Activated CD4-positive, alpha-beta T cell treated with anti-CD3 and anti-CD28 coated beads for 36 hours (primary cell): ENCODE measurements around the gene TBCD. TPM values are rescaled to one million over a fixed set of nuclear protein-coding genes. Genes with fewer than 3 reads are reported as not detected.
"Not testable (repeated sequence)": the region's sequence is repeated elsewhere in the genome, so short reads cannot be mapped to it uniquely, and the experiment has no call there.

Experiments
- ATAC-seq: fragments of 200-7000 bp; cut with Tn5 transposase; one replicate; pipeline ENCODE4 v1.10.0; 2021; ENCODE audit warnings: mild to moderate bottlenecking, moderate library complexity
- CTCF ChIA-PET: fragments of 350-600 bp; sonication (Branson Sonifier 250); formaldehyde crosslinking; loops from one replicate; lab custom pipeline; 2021; ENCODE audit warnings: antibody characterized with exemption; lab: Charles Lee
- POLR2A ChIA-PET: fragments of 350-600 bp; sonication (Branson Sonifier 250); formaldehyde crosslinking; loops from one replicate; lab custom pipeline; 2021; ENCODE audit warnings: antibody characterized with exemption, inconsistent platforms; lab: Charles Lee
- DNase-seq: peaks from one replicate; pipeline ENCODE4 v3.0.0-alpha.2; 2020
- H3K27ac Mint-ChIP-seq: one replicate; pipeline ENCODE4 v1.8.0; 2021; ENCODE audit warnings: mixed read lengths
- H3K27me3 Mint-ChIP-seq: one replicate; pipeline ENCODE4 v1.8.0; 2021; ENCODE audit warnings: mixed read lengths
- H3K36me3 Mint-ChIP-seq: one replicate; pipeline ENCODE4 v1.8.0; 2021; ENCODE audit warnings: low read depth, mixed read lengths
- H3K4me1 Mint-ChIP-seq: one replicate; pipeline ENCODE4 v1.8.0; 2021; ENCODE audit warnings: mixed read lengths
- H3K4me3 Mint-ChIP-seq: one replicate; pipeline ENCODE4 v1.8.0; 2021; ENCODE audit warnings: mild to moderate bottlenecking, moderate library complexity, mixed read lengths
- H3K9me3 Mint-ChIP-seq: one replicate; pipeline ENCODE4 v1.8.0; 2021; ENCODE audit warnings: low read depth, mixed read lengths
- intact Hi-C, 2 experiments: fragments of 100-400 bp; cut with DNase I in 1 of 2; cut with micrococcal nuclease in 1 of 2; formaldehyde crosslinking; loops; one replicate each; pipeline versions ENCODE4 v1.14.2 to v1.15.1; 2022 to 2024; cut with DNase I, micrococcal nuclease
- total RNA-seq, 2 experiments: library from RNA; stranded (reverse); gene quantifications; one replicate each; pipeline ENCODE4 v1.2.3, GENCODE V29; 2021

Gene TBCD
- total RNA-seq, 2 experiments from 2014 or later, result 83.3 to 97.2 TPM

DNA sequence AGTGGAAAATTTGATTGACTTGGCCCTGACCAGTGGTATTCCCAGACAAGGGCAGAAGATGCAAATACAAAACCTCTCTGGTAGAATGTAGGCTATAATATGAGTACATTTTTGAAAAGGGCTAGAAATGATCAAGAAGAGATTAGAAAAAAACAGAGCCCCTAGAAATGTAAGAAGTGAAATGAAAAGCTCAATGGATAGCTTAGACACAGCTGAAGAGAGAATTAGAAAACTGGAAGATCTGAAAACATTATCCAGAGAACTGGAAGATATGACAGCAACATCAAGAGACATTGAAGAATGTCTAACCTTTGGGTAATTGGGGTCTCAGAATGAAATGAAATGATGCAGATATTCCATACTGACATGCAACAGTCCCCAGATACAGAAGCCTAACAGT lies 193.1 kb downstream of the TBCD start:
- DNase-seq (no peak), ATAC-seq (no peak)
- peaks cover 34% of the 10 kb centered on the region for H3K9me3 Mint-ChIP-seq
- H3K27me3 Mint-ChIP-seq, result no peaks in the 10 kb centered on the region
- intact Hi-C loops, result no loop called here
- H3K36me3 Mint-ChIP-seq, result peaks cover 78% of the 10 kb centered on the region
- H3K4me3 Mint-ChIP-seq, result no peak overlapping the region
- no peaks in the 10 kb centered on the region for H3K4me1 Mint-ChIP-seq
- H3K27ac Mint-ChIP-seq, result no peak overlapping the region
- POLR2A ChIA-PET, result no interaction called here
- CTCF ChIA-PET, result interaction anchor here (1.1 kb wide), 1 partner anchor 10 kb away, joined by 3 read pairs; no protein-coding TSS in a partner anchor

GRCh38 chr17:82946081-82946480 lies 194.2 kb downstream of the TBCD start:
- peaks cover 82% of the 10 kb centered on the region for H3K36me3 Mint-ChIP-seq
- H3K4me1 Mint-ChIP-seq, result no peaks in the 10 kb centered on the region
- no peak overlapping the region for H3K4me3 Mint-ChIP-seq
- H3K27ac Mint-ChIP-seq, result no peak overlapping the region
- ChIA-PET POLR2A (no interaction called here), CTCF (interaction anchor here (1.1 kb wide), 1 partner anchor 11 kb away, joined by 3 read pairs; no protein-coding TSS in a partner anchor)
- DNase-seq, result no peak
- peaks cover 34% of the 10 kb centered on the region for H3K9me3 Mint-ChIP-seq
- H3K27me3 Mint-ChIP-seq, result no peaks in the 10 kb centered on the region
- intact Hi-C loops, result no loop called here
- ATAC-seq, result no peak

- H3K4me1 Mint-ChIP-seq, result no peaks in the 10 kb centered on the region
- H3K4me3 Mint-ChIP-seq, result no peak overlapping the region
- H3K9me3 Mint-ChIP-seq, result peaks cover 34% of the 10 kb centered on the region
- peaks cover 74% of the 10 kb centered on the region for H3K36me3 Mint-ChIP-seq
- no peak for ATAC-seq
- no peaks in the 10 kb centered on the region for H3K27me3 Mint-ChIP-seq
- intact Hi-C loops, result no loop called here
- DNase-seq, result no peak
- ChIA-PET CTCF (no interaction called here), POLR2A (no interaction called here)
- no peak overlapping the region for H3K27ac Mint-ChIP-seq
Measured at GRCh38 chr17:82947051-82947991, 195.5 kb downstream of the TBCD start.

DNA sequence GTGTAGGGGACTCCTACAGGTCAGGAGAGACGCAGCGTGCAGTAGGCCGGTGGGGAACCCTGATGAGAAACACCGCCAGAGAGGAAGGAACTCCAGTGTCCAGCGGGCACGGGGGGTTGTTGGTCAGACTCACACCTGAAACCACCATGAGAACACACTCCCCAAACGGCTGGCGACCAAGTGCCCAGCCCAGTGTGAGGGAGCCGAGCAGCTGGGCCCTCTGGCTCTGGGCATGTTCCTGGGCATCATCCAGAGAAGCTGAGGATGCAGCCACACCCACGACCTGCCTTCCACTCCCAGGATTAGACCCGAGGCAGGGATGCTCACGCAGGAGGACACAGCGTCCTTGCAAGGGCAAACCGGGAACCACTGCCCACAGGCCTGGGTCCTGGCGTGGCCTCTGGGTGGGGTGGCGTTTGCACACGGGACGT lies 196.2 kb downstream of the TBCD start:
- Mint-ChIP-seq H3K36me3 (peaks cover 74% of the 10 kb centered on the region), H3K27me3 (no peaks in the 10 kb centered on the region), H3K9me3 (peaks cover 38% of the 10 kb centered on the region), H3K4me3 (no peak overlapping the region), H3K4me1 (no peaks in the 10 kb centered on the region), H3K27ac (no peak overlapping the region)
- no peak for ATAC-seq
- ChIA-PET CTCF (no interaction called here), POLR2A (no interaction called here)
- intact Hi-C loops, result no loop called here
- DNase-seq, result no peak

DNA sequence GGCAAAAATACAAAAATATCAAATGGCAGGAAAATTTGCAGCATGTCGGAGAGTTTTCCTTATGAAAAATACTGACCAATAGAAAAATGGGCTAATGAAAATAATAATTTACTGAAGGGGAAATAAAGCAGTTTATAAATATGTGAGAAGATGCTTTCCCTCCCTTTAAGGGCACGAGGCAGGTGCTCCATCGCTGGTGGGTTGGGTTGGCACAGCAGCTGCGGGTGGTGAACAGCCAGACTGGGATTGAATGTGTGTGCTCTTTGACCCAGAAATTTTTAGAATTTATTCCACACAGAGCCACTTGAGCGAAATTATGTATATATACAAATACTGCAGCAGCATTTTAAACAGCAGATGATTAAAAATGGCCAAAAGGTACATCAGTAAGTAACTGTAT lies 197.1 kb downstream of the TBCD start:
- CTCF ChIA-PET, result interaction anchor here (0.6 kb wide), 1 partner anchor 135 kb away, joined by 3 read pairs; no protein-coding TSS in a partner anchor
- no peaks in the 10 kb centered on the region for H3K27me3 Mint-ChIP-seq
- DNase-seq (no peak), ATAC-seq (no peak)
- H3K4me3 Mint-ChIP-seq, result no peak overlapping the region
- peaks cover 73% of the 10 kb centered on the region for H3K36me3 Mint-ChIP-seq
- H3K27ac Mint-ChIP-seq, result no peak overlapping the region
- no peaks in the 10 kb centered on the region for H3K4me1 Mint-ChIP-seq
- POLR2A ChIA-PET, result no interaction called here
- peaks cover 38% of the 10 kb centered on the region for H3K9me3 Mint-ChIP-seq
- intact Hi-C loops, result no loop called here

DNA sequence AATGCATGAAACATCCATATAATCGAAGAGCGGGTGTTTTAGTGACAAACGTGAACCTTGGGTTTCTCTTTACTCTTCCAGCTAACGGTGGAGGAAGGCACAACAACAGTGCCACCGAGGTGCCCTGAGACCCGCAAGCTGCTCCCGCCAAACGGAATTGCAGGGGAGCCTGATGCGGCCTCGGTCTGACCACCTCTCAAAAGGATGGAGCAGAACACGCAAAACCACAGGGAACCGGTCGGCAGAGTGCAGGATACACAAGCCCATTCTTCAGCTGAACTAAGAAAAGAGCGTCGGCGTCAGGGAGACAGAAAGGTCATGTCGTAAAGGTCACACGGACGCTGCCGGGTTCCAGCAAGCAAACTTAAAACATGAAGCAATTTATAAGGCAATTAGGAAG lies 197.5 kb downstream of the TBCD start:
- Mint-ChIP-seq H3K9me3 (peaks cover 38% of the 10 kb centered on the region), H3K27me3 (no peaks in the 10 kb centered on the region), H3K4me1 (no peaks in the 10 kb centered on the region), H3K36me3 (peaks cover 73% of the 10 kb centered on the region), H3K4me3 (no peak overlapping the region), H3K27ac (no peak overlapping the region)
- ATAC-seq, result no peak
- intact Hi-C loops, result no loop called here
- CTCF ChIA-PET, result interaction anchor here (0.6 to 0.7 kb wide), 2 partner anchors 15 to 135 kb away, joined by 3 to 5 read pairs; no protein-coding TSS in a partner anchor
- POLR2A ChIA-PET, result no interaction called here
- DNase-seq, result no peak

DNA sequence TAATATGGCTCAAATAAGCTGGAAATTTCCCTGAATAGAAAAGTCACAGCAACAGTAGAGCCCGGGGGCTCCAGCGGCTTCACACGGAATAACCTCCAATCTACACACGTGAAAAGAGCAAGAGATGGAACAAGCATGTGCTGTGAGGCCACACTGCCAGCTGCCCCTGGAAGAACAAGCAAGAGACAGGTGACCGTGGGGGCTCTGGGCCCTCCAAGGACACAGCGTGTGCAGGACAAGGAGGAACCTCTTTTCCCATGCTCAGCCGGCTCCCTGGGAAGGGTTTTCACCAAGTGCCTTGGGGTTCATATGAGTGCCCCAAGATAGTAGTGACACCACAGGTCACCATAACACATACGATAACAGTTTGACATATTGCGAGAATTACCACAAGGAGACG lies 198.1 kb downstream of the TBCD start:
- ChIA-PET POLR2A (no interaction called here), CTCF (interaction anchor here (0.7 kb wide), 1 partner anchor 15 kb away, joined by 5 read pairs; no protein-coding TSS in a partner anchor)
- Mint-ChIP-seq H3K27me3 (no peaks in the 10 kb centered on the region), H3K4me3 (no peak overlapping the region), H3K27ac (no peak overlapping the region), H3K4me1 (no peaks in the 10 kb centered on the region), H3K36me3 (peaks cover 73% of the 10 kb centered on the region), H3K9me3 (peaks cover 37% of the 10 kb centered on the region)
- intact Hi-C loops, result no loop called here
- DNase-seq (no peak), ATAC-seq (no peak)

DNA sequence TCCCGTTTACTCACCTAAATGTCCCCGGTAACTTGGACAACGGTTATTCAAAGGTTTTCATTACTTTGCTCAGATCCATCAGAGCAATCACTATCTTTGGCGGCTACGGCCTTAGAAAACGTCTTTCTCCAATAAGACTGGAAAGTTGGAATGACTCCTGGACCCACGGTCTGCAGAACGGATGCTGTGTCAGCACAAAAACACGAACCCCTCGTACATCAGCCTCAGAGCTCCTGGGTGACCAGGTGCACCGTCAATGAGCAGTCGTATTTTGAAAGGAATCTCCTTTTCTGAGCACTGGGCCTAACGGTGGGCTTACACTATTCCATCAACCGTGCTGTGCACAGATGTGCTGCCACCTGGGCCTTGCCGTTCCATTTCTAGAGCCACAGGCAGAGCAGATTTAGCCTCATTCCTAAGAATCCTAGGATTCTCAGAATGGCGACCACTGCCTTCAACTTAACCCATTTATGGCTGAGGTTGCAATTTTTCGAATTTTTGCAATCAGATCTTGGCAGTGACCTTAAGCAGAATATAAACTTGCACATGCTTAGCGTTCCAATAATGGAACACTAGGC lies 198.7 kb downstream of the TBCD start:
- no peaks in the 10 kb centered on the region for H3K27me3 Mint-ChIP-seq
- ChIA-PET CTCF (no interaction called here), POLR2A (no interaction called here)
- intact Hi-C loops, result no loop called here
- DNase-seq (no peak), ATAC-seq (no peak)
- no peak overlapping the region for H3K4me3 Mint-ChIP-seq
- peaks cover 73% of the 10 kb centered on the region for H3K36me3 Mint-ChIP-seq
- H3K27ac Mint-ChIP-seq, result no peak overlapping the region
- H3K4me1 Mint-ChIP-seq, result no peaks in the 10 kb centered on the region
- H3K9me3 Mint-ChIP-seq, result peaks cover 32% of the 10 kb centered on the region

- H3K4me1 Mint-ChIP-seq, result no peaks in the 10 kb centered on the region
- ChIA-PET POLR2A (no interaction called here), CTCF (interaction anchor here (0.6 kb wide), 2 partner anchors 53 to 589 kb away, joined by 3 read pairs; no protein-coding TSS in a partner anchor)
- DNase-seq (no peak), ATAC-seq (no peak)
- no peaks in the 10 kb centered on the region for H3K27me3 Mint-ChIP-seq
- intact Hi-C loops, result no loop called here
- H3K4me3 Mint-ChIP-seq, result no peak overlapping the region
- H3K9me3 Mint-ChIP-seq, result peaks cover 25% of the 10 kb centered on the region
- H3K27ac Mint-ChIP-seq, result no peak overlapping the region
- H3K36me3 Mint-ChIP-seq, result peaks cover 69% of the 10 kb centered on the region
Measured at GRCh38 chr17:82952019-82952418, 200.2 kb downstream of the TBCD start.

- DNase-seq, H3K27me3 Mint-ChIP-seq, H3K4me3 Mint-ChIP-seq, H3K4me1 Mint-ChIP-seq, intact Hi-C loops, POLR2A ChIA-PET, H3K27ac Mint-ChIP-seq, ATAC-seq: not testable (repeated sequence)
- H3K9me3 Mint-ChIP-seq, result peaks cover 20% of the 10 kb centered on the region
- peaks cover 60% of the 10 kb centered on the region for H3K36me3 Mint-ChIP-seq
- CTCF ChIA-PET, result interaction anchor here (0.6 to 1.0 kb wide), 2 partner anchors 37 to 38 kb away, joined by 3 read pairs; no protein-coding TSS in a partner anchor
Measured at GRCh38 chr17:82955106-82955505, 203.2 kb downstream of the TBCD start.

GRCh38 chr17:82955627-82956026 lies 203.8 kb downstream of the TBCD start:
- ATAC-seq, H3K27ac Mint-ChIP-seq, H3K27me3 Mint-ChIP-seq, intact Hi-C loops, DNase-seq, H3K4me1 Mint-ChIP-seq, POLR2A ChIA-PET, H3K4me3 Mint-ChIP-seq: not testable (repeated sequence)
- Mint-ChIP-seq H3K36me3 (peaks cover 56% of the 10 kb centered on the region), H3K9me3 (peaks cover 20% of the 10 kb centered on the region)
- CTCF ChIA-PET, result interaction anchor here (0.6 to 1.0 kb wide), 2 partner anchors 37 to 38 kb away, joined by 3 read pairs; no protein-coding TSS in a partner anchor
